GF-D8 (cell line): Measurements from ENCODE around the gene PRSS2.

ENCODE experiments used
- DNase-seq: peaks from one replicate; lab custom pipeline; 2025; lab: John Stamatoyannopoulos, UW

Gene PRSS2

DNA sequence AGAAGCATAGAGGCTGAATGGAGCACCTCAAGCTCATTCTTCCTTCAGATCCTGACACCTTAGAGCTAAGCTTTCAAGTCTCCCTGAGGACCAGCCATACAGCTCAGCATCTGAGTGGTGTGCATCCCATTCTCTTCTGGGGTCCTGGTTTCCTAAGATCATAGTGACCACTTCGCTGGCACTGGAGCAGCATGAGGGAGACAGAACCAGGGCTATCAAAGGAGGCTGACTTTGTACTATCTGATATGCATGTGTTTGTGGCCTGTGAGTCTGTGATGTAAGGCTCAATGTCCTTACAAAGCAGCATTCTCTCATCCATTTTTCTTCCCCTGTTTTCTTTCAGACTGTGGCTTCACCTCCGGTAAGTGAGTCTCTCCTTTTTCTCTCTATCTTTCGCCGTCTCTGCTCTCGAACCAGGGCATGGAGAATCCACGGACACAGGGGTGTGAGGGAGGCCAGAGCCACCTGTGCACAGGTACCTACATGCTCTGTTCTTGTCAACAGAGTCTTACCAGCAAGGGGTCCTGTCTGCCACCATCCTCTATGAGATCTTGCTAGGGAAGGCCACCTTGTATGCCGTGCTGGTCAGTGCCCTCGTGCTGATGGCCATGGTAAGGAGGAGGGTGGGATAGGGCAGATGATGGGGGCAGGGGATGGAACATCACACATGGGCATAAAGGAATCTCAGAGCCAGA, 31.0 kb downstream of the PRSS2 start:
- no peak for DNase-seq

DNA sequence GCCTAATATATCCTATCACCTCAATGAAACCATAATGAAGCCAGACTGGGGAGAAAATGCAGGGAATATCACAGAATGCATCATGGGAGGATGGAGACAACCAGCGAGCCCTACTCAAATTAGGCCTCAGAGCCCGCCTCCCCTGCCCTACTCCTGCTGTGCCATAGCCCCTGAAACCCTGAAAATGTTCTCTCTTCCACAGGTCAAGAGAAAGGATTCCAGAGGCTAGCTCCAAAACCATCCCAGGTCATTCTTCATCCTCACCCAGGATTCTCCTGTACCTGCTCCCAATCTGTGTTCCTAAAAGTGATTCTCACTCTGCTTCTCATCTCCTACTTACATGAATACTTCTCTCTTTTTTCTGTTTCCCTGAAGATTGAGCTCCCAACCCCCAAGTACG, 31.5 kb downstream of the PRSS2 start:
- DNase-seq: no peak

GRCh38 chr7:142803901-142804300, 33.1 kb downstream of the PRSS2 start:
- no peak for DNase-seq

DNA sequence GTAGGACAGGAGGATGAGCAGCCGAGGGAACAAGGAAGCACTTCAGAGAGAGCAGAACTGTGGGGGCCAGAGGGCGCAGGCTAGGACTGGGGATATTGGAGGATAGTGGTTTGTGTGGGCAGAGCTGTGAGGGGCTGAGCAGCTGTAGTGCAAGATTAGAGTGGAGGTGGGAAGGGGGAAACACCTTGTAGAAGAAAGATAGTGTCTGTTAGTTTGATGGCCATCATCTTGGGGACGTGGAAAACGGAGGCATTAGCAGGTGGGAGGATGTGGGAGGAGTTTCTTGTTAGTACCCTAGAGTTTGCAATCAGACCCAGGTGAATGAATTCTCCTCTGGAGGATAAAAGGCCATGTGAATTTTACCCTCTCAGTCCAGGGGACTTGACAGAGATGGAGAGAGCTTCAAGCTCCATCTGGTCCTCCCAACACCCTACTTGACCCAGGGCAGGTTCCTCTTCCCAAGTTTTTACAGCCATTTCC, 34.0 kb downstream of the PRSS2 start:
- no peak for DNase-seq

- no peak for DNase-seq
Measured at GRCh38 chr7:142805350-142806021, 34.7 kb downstream of the PRSS2 start.

DNA sequence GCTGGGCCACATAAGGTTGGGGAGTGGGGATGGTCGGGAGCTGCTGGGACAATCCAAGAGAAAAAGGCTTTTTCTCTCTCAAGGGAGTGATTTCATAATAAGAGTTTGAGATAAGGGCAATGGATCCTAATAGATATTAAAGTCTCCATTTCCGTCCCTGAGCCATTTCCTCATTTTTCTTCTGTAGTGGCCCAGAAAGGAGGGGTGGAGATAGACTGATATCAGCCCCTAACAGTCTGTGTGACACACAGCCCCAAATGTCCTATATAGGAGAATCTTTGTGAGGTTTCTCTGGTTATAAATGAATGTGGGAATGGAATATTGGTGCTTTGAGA, 35.2 kb downstream of the PRSS2 start:
- no peak for DNase-seq

DNA sequence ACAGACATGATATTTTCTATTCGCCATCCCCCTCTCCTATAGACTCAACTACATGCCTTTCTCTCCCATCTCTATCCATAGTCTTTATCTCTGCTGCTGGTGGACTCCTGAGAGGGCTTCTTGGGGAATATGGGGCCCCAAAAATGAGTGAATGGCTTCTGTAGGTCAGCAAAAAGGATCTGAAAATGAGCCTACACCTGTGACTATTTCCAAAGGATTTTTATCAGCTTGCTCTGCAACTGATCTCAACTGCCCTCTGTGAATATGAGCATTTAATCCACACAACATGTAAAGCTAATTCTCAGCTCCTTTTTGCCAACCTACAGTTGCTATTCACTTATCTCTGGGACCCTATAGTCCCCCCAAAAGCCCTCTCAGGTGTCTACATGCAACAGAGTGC, 36.2 kb downstream of the PRSS2 start:
- DNase-seq: no peak

GRCh38 chr7:142807855-142808460, 37.2 kb downstream of the PRSS2 start:
- DNase-seq: no peak

DNA sequence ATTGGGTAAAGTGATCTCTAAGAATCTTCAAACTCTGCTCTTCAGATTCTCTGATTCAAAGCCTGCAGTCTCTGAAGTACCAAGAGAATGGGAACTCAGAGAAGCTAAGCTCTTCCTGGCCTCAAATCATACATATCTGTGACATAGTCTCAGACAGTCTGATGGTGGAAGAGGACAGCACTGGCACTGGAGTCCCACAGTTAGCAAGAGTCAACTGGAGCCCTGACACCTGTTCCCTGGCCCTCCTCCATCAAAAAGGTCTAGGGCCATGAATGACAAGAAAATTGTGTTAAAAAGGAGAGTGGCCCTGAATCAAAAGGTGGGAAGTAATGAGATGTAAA, 37.7 kb downstream of the PRSS2 start:
- no peak for DNase-seq

DNA sequence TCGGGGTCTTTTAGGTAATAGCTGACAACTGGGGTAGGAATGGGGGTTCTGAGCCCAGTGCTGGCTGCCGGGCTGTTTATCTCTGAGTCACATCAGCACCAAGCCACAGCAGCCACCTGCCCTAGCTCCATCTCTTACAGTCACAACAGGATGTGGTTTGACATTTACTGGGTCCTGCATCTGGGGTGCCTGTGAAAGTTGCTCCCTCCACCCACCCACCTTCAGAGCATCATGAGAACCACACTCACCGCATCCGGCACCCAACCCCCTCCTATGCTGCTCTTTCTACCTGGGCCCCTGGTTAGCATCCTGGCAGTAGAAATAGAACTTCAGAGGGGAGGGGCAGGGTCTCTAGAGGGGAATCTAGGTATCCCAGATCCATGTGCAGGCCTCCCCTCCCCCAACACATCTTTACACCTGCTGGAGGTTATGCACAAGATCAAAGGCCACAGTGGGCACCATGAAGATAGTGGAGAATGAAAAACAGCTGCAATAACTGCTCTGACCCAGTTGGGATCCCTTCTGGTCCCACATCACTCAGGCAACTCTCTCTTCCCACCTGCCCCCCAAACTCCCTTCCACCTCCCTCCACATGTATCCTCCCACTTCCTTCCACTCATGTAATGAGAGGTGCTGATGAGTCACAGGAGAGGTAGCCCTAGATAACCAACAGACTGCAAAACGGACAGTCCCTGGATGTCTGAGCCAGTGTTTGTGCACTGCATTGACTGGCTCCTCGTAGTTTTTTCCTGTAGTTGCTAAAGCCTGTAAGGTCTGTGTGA, 38.2 kb downstream of the PRSS2 start:
- no peak for DNase-seq

GRCh38 chr7:142809671-142810070, 38.9 kb downstream of the PRSS2 start:
- DNase-seq: no peak

DNA sequence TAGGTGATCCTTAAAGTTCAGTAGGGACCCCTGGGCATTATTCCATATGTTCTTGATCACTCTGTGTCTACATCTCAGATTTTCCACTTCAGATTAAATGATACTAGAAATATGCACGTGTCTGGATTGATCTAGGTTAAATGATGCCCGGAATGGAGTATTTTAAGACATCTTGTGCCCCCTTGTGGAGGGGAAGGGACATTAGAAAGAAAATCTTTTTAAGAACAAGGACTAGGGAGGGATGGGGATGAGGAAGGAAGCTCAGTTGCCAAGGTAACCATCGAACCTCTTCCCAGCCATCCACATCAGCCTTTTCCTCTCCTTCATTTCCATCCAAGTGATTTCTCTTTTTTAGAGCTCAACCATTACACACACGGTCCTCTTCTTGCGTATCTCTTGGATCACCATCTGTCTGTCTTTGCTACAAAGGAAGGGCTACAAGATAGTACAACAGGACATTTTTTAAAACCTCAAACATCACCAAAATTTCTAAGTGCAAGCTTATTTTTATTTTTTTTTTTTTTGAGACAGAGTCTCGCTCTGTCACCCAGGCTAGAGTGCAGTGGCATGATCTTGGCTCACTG, 40.5 kb downstream of the PRSS2 start:
- DNase-seq: no peak

DNA sequence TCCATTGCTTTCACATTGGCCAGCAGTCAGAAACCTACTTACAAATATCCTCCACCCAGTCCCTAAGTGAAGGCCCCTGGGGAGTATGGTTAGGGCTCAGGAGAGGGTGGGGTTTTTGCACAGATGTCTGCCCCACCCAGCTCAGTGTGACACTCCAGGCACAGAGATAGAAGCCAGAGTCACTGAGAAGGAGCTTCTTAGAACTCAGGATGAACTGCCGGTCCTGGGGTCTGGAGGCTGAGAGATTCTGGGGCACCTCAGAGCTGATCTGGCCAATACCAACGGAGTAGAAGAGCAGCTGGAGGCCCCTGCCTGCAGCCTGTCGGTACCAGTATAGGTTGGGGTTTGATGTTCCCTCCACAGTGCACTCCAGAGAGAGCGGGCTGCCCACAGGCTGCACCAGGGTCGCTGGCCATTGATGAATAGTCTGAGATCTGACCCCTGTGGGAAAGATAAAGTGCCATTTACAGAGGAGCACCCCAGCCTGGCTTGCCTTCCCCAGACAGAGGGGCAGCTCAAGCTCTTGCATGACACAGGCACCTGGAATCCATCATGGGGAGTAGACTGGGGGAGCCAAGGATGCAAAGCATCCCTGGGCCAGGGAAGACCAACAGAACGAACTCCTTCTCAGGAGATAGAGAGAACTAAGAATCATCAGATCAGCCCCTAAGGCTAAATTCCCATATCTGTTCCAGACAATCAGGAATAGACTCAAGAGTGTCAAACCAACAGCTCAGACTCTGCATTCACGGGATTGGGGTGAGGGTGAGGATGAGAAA, 41.9 kb downstream of the PRSS2 start:
- no peak for DNase-seq

- DNase-seq: no peak
Measured at GRCh38 chr7:142813226-142813625, 42.5 kb downstream of the PRSS2 start.

- no peak for DNase-seq
Measured at GRCh38 chr7:142813699-142814098, 42.9 kb downstream of the PRSS2 start.

- DNase-seq: no peak
Measured at GRCh38 chr7:142814451-142814850, 43.7 kb downstream of the PRSS2 start.

DNA sequence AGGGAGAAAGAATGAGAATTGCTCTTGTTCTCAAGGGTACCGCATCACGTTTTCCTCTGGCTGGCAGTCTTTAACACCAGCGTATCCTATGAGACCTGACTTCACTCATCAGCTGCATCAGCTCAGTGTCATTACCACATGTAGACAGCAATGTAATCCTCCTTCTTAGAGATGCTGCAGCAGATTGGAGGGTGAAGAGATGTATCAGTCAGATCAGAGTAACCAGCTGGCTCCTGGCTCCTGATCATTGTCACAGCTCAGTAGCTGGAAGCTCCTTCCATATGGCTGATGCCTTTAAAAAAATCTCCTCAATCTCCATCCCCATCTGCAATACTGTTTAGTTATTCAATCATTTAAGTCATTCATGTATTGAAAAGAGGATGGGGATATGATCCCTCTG, 44.4 kb downstream of the PRSS2 start:
- no peak for DNase-seq

- no peak for DNase-seq
Measured at GRCh38 chr7:142817506-142817905, 46.7 kb downstream of the PRSS2 start.

- no peak for DNase-seq
Measured at GRCh38 chr7:142819530-142819929, 48.8 kb downstream of the PRSS2 start.

DNA sequence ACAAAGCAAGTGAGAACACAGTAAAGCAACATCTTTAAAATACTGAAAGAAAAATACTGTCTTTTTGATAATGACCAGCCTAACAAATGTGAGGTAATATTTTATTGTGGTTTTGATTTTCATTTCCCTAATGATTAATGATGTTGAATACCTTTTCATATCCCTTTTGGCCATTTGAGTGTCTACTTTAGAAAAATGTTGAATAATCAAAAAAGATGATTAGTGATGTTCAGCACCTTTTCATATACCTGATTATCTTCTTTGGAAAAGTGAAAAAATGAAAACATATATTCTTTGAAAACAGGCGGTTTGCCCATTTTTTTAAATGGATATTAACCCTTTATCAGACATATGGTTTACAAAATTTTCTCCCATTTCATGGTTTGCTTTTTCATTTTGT, 51.9 kb downstream of the PRSS2 start:
- DNase-seq: no peak
